HG02981 (cell line): ENCODE measurements around the gene MAGI1.

Experiments
- ATAC-seq: cut with Tn5 transposase; IDR thresholded peaks from one replicate; pipeline ENCODE4 v1.9.1; 2021; ENCODE audit warnings: mild to moderate bottlenecking, moderate library complexity; ENCODE audit not compliant: unreplicated experiment

MAGI1 gene

DNA sequence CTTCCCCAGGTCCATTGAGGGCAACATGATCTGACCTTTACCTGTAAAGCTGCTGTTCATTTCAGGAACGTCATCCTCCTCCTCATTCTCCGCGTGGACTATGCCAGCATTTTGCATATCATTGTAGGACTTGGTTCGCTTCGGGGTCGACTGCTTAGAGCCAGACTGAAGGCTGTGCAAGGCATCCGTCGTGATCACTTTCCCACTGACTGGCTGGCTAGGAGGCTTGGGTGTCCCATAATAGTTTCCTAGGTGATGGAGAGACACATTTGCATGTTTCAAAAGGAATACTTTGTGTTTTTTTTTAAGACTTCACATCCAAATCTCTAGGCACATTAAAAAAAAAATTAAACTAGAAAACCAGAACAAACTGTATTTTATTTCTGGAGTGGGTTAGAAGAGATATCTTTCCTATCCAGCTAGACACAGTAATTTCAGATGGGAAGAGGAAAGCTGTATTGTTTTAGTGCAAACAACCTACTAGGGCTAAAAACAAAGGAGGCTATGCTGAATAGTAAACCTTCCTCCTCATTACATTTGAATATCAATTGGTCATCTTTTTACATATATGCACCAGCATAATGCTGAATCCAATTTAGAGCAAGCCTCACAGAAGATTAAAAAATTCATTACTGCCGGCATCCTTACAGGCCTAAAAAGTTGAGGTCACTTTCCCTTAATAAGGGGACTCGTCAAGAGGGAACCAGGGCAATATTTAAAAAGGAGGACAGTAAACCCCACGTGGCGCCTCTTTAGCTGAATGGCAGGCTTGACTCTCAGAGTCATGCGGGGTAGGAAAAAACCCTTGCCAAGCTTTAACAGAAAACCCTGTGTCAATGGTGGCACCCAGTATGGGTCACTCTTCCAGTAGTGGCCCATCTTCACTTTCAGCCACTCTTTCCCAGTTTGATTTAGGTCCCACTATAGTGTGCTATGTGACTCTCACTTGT lies 559.9 kb downstream of the MAGI1 start:
- ATAC-seq: no peak

DNA sequence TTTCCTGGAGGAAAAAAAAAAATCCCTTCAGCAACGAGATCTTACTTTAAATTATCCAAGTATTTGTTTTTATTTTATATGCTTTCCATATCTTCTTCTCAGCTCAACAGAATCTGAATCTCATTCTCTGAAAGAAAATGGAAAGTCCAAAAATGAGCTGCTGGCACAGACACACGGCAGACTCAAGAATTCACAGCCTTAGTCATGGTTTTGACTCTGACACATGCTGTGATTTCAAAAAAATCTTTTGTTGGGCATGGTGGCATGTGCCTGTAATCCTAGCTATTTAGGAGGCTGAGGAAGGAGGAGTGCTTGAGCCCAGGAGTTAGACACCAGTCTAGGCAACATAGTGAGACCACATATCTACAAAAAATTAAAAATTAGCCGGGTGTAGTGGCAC lies 565.0 kb downstream of the MAGI1 start:
- ATAC-seq: no peak

DNA sequence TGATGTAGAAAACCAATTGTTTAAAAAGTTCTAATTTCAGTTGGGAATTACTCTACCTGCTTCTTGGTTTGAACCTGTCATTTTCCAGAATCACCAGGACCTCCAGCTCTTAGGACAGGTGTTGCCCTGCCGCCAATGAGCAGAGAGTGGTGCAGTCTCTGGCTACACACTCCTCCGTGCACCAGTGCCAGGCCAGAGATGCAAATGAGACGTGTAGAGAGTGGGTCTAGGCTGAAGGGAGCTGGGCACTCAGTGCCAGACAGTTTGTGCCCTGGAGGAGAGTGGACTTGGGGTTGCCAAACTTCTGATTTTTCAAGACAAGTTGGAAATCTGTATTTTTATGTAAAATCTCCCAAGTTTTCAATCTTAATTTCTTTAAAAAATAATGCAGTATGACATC lies 566.2 kb downstream of the MAGI1 start:
- no peak for ATAC-seq

DNA sequence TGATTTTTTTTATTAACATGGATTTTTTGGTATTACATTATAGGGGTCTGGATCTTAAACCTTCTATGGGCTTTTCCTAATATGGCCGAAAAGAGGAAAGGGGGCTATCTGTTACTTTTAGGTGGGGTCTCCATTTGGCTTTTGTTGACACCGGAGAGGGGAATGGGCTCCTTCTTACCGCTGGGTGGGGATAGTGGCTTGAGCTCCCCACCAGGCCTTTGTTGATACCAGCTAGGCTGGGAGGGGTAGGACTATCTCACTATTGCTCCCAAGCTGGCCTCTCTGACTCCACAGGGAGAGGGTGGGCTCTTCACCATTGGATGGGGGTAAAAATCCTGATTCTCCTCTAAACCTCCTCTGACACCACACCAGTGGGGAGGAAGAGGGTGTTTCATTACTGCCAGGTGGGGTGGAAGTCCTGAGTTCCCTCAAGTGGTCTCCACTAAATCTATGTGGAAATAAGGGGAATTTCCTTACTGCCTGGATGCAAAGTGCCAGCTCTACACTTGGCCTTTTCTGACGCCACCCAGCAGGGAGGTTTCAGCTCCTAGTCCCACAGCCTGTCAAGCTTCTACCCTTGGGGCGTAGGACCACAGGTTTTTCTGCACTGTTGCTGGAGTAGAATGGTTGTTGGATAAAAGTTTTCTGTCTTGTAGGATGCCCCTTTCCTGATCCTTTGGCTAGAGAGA lies 572.3 kb downstream of the MAGI1 start:
- no peak for ATAC-seq

DNA sequence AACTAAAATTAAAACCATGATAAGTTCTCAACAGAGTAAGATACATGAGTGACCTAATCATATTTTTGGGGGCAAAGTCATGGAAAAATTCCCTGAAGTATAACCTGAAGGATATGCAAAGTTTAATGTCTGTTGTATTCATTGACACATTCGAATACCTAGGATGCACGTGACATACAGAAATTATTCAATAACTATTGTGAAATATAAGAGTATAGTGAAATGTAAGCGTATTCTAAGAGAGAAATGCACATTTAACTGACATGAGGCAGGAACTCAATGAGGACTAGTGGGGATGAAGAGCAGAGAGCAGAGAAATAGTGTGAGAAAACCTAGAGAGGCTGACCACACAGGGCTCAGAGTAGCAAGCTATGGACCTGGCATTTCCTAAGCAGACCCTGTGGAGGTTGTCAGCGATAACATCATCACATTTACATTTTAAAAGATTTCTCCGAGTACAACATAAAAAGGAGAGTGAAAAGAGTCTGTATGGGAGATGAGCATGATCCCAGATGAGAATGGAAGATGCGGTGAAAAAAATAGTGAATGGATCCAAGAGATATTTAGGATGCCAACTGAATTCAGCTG lies 588.8 kb downstream of the MAGI1 start:
- ATAC-seq: no peak

DNA sequence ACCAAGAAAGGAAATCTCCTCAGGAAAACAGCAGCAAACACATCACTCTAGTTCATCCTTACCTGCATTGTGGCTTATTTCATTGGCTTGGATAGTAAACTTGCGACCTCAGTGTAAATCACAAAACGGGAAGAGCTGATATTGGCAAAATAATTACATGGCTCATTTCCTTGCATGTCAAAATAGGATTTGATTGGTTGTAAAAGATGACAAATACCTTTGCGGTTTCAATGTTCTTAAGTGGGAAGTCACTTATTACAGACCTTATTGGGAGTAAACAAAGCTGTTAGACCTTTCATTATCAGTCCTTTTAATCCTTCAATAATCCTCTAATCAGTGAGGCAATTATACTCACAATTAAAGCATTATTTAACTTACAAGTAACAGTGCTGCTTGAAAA lies 590.6 kb downstream of the MAGI1 start:
- ATAC-seq: no peak

DNA sequence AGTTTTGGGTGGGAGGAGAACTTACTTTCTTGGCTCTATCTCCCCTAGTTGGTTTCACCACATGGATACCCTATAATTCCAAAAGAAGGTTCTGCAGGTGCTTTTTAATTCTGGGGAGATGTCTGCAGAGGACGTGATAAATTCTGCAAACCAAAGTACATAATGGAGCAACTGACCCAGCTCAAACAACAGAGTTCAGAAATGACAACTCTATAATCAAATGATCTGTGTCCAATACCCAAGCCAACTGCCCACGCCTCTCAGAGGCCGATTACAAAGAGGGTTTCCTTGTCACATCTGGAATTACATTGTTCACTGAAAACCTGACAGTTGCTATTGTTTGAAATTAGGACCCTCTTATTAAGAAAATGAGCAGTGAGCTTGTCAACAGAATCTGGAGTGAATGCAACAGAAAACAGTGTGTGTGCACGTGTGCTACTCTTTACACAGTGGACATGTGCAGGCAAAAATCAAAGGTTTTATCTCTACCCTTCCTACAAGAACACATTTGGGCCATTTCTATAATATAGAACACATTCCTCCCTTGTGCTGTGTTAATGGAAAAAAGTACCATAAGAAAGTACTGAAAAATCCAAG lies 593.0 kb downstream of the MAGI1 start:
- no peak for ATAC-seq

DNA sequence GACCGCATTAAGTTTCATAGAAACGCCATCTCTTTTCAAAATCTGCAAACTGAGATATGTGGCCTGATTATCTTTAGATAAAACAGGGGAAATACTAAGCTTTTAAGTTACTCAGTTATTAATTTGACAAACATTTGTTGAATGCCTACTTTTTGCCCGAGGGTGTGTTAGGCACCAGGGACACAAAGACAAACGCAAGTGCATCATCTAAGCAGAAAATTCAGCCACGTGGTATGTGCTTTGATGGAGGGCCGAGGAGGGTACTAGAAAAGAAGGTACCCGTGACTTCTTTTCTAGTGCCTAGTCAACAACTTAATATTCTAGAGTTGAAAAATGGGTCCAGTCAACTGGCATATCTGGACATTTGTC lies 594.3 kb downstream of the MAGI1 start:
- ATAC-seq: no peak

DNA sequence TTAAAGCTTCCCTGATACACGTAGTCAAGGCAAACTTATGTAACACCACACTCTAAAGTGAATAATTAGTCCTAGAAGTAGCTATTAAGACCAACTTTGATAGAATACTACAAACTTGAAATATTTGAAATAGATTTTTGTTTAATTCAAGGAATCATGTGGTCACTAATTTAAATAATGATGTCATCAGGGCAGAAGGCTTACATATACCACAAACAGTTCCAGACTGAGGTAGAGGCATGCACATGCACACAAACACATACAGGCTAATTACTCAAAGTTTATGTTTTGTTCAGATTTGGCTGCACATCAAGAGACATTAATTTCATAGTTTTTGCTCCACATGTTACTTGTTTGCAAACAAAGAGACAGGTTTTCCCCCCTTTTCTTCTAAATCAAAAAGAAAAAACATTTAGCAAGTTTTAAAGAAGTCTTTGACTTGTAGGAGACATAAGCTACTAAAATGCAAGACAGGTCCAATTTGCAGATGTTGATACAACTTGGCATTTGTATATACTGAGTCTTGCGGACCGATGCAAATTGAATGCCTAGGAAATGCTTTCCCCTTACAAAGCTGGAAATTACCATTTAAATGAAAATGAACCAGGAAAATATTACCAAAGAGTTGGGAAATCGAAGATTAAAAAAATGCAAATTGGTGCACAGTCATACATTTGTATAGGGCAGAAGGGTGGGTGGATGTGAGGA lies 594.8 kb downstream of the MAGI1 start:
- no peak for ATAC-seq

DNA sequence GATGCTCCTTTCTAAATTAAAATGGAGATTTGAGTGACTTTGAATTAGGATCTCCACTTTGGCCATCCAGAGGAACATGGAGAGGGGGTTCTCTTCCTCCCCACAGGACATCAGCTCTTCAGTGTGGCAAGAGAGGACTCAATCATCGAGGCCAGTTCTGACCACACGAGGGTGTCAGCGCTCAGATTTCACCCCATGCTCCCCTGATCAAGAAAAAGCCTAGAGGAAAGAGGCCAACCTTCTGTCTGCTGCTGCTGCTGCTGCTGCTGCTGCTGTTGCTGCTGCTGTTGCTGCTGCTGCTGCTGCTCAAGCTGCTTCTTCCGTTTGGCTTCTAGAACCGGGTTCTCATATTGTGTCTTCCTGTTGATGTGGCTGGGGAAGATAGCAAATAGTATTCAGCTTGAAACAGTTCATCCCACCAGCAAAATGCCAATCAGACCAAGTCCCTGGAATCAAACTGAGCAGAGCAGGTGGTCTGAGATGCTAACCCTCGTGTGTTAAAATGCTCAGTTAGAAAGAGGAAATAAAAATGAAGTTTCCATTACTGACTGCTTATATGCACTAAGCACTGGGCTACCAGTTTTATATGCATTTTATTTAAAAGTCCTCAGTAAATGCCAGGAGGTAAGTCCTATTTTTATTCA lies 599.0 kb downstream of the MAGI1 start:
- ATAC-seq: no peak

DNA sequence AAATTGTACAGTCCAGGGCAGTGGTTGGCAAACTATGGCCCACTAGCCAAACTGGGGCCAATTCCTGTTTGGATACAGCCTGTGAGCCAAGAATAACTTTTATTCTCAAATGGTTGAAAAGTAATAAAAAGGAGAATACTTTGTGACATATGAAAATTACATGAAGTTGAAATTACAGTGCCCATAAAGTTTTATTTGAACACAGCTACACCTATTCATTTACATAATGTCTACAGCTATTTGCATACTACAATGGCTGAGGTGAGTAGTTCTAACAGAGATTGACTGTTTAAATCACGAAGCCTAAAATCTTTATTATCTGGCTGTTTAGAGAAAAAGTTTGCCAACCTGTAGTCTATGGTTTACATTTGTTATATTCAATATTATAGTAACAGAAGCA lies 600.1 kb downstream of the MAGI1 start:
- ATAC-seq: no peak

DNA sequence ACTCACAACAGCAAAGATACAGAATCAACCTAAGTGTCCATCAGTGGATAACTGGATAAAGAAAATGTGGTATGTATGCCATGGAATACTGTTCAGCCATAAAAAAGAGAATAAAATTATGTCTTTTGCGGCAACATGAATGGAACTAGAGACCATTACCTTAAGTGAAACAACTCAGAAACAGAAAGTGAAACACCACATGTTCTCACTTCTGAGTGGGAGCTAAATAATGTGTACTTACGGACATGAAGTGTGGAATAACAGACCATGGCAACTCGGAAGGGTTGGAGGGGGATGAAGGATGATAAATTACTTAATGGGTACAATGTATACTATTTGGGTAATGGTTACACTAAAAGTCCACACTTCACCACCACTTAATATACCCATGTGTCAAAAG lies 600.6 kb downstream of the MAGI1 start:
- ATAC-seq: no peak

DNA sequence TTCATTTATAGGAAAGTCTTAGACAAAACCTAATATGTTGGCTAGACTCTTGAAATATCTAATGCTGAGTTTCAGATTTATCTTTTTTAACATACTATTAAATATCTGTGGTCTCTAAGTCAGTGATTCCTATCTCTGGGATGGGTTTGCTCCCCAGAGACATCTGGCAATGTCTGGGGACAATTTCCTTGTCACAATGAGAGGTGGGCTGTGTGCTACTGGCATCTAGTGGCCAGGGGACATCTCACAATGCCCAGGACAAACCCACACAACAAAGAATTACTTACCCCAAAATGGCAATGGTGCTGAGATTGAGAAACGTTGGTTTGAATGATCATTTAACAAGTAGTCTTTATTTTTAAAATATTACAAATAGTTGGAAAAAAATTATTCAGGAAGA lies 602.1 kb downstream of the MAGI1 start:
- no peak for ATAC-seq

DNA sequence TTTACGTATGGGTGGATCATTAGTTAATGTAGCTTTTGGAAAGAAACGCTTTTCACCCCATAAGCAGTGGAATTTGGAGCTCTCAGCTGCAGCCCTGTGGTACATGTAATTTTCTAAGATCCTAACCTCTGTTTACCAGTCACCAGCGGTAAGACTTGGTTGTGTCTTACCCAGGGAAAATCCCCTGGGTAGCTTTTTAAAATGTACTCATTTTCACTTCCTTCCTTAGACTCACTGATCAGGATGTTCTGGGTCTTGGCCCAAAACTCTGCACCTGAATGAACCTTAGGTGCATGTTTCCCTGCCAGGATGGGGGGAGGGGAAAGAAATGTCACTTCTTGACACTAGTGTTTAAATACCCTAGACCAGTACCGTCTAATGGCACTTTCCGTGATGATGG lies 605.2 kb downstream of the MAGI1 start:
- no peak for ATAC-seq

DNA sequence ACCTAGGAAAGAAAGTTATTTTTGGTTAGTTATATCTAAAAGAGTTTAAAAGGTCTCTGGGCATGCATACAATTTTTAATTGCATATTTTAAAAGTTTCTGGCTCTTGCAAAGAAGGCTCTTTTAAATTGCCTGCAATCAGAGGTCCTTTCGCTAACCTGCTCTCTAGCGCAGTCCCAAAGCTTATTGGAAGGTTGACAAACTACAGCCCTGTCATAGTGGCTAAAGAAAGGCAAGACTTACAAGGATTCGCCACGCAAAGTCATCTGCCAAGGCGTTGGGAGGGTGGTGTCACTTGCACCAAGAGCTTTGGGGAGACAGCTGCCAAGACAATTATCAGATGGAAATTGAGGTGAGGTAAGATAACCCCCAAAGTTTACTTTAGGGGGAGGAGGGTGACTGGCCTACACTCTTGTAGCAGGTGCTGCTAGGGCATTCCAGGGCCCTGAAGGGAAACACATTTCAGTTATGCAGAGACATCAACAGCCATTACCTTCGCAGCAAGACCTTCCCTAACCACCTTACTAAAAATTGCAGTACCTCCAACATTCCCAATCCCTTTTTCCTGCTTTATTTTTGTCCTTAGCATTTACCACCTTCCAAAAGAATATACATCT lies 606.2 kb downstream of the MAGI1 start:
- no peak for ATAC-seq

DNA sequence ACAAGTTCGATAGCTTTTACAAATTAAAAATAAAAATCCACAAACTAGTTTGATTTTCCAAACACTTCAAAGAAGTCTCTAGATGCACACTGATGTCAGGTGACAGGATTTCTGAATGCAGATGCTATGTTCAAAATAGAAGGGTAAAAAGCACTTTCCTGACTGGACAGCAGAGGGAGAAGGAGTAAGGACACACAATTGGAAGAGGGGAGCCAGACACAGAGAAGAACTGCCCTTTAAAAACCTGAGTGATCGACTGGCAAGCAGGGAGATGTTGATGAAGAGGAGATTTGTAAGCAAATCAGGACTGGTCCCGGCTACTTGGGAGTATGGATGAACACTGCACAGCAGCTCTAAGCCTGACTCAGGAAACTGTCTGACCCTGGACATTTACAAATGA lies 612.8 kb downstream of the MAGI1 start:
- no peak for ATAC-seq

DNA sequence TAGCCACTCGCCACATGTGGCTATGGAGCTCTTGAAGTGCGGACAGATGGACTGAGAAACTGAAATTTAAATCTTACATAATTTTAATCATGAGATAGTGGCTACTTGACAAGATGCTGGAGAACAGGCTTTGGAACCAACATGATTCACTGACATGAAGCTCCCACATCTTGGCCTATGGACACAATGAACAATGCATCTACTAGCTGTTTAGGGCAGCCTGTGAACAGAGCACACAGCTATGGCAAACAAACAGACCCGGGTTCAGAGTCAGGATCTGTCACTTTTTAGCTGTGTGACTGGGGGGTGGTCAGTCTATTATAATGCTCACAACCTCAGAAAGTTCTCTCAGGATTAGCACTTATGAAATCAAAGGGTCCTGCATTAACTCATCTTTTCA lies 616.6 kb downstream of the MAGI1 start:
- ATAC-seq: no peak

DNA sequence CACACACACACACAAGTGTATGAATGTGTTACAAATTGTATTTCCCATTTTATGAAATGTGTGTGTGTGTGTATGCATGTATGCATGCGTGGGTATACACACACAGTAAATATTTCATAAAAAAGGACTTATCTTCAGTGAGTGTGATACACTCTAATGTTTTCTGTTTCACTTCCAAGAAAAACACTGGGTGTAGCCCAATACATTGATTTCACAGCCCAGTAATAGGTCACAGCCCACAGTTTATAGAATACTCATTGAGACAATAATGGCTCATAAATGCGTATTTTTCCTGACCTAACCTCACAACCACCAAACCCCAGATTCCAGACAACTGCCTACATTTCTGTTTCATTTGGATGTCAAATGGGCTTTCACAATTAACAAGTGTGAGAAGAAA lies 619.5 kb downstream of the MAGI1 start:
- ATAC-seq: no peak

DNA sequence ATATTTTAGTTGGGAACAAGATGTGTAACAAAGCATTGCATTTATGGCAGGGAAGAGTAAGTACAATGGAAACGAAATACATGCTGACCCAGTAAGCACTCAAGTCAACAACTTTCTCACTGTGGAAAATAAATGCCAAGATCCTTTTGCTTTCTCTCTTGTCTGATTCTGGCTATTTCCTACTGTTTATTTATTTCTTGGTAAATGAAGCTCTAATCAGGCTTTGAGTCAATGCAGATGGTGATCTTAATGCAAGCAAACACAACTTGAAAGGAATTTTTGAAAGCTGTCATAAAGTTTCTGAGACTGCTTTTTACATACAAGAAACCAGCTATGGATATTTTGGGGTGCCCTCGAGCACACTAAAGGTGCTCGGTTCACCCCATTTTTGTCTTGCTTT lies 624.8 kb downstream of the MAGI1 start:
- ATAC-seq: no peak

DNA sequence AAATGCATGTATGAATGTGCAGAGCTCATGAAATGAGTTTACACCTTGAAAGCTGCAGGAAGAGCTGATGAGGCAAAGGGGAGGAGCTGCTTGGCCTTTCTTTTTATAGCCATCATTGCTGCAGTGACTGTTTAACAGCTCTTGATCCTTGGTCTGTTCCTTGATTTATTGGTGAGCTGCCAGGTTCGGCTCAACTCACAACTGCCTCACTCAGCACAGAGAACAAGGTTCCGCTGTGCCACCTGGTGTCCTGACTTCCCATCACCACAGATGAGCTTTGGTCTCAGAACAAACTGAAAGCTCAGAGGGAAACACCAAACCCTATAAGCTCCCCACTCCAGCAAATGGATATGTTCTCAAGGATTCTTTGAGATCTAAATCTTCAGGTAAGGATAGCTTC lies 626.1 kb downstream of the MAGI1 start:
- ATAC-seq: no peak
